H1 (cell line): ENCODE results near the gene MILR1. TPM values are rescaled to one million over a fixed set of nuclear protein-coding genes. Genes with fewer than 3 reads are reported as not detected.

Experiments
- CTCF ChIA-PET: fragments of 300-600 bp; sonication (Branson Sonifier 250); formaldehyde crosslinking; loops from one replicate; lab custom pipeline; 2021; ENCODE audit not compliant: partially characterized antibody; lab: Charles Lee
- POLR2A ChIA-PET: fragments of 300-600 bp; sonication (Branson Sonifier 250); formaldehyde crosslinking; loops from one replicate; lab custom pipeline; 2021; ENCODE audit warnings: inconsistent platforms; ENCODE audit not compliant: partially characterized antibody; lab: Charles Lee
- DNase-seq, 2 experiments: peaks; one replicate each; pipeline versions ENCODE4 v3.0.0 to v3.0.0-alpha.2; 2010 to 2022; ENCODE audit warnings: low spot score in 2 of 2, low read depth in 1 of 2, mixed read lengths in 1 of 2
- FAIRE-seq: peaks from 2 replicates; lab custom pipeline; 2011; peaks lifted over from hg19 to GRCh38; lab: Jason Lieb, UNC
- H2AFZ ChIP-seq: 2 replicates; pipeline ENCODE4 v1.8.1; 2012; ENCODE audit warnings: low read length, inconsistent platforms
- H2AK5ac ChIP-seq: 2 replicates; pipeline ENCODE4 v1.6.1; 2013; ENCODE audit warnings: low read depth, low read length
- H2BK120ac ChIP-seq: replicated peaks from 2 replicates; pipeline ENCODE3; 2013; ENCODE audit warnings: low read depth, low read length, inconsistent platforms
- H2BK12ac ChIP-seq: 2 replicates; pipeline ENCODE4 v1.6.1; 2013; ENCODE audit warnings: low read depth, low read length
- H2BK15ac ChIP-seq: 2 replicates; pipeline ENCODE4 v1.6.1; 2013; ENCODE audit warnings: low read length
- H2BK20ac ChIP-seq: 2 replicates; pipeline ENCODE4 v1.6.1; 2013; ENCODE audit warnings: low read length
- H2BK5ac ChIP-seq: 2 replicates; pipeline ENCODE4 v1.6.1; 2013; ENCODE audit warnings: low read depth, low read length
- H3K14ac ChIP-seq: 2 replicates; pipeline ENCODE4 v1.6.1; 2013; ENCODE audit warnings: inconsistent platforms; ENCODE audit not compliant: insufficient read length
- H3K18ac ChIP-seq: 2 replicates; pipeline ENCODE4 v1.6.1; 2013; ENCODE audit warnings: low read length; ENCODE audit errors: extremely low read depth
- H3K23ac ChIP-seq: 2 replicates; pipeline ENCODE4 v1.6.1; 2013; ENCODE audit warnings: inconsistent platforms; ENCODE audit not compliant: insufficient read length
- H3K23me2 ChIP-seq: 2 replicates; pipeline ENCODE4 v1.6.1; 2013; ENCODE audit warnings: low read depth, low read length
- H3K27ac ChIP-seq: 2 replicates; pipeline ENCODE4 v1.6.1; 2011; ENCODE audit warnings: low read depth, low read length, inconsistent platforms
- H3K27me3 ChIP-seq, 4 experiments: replicated peaks in 1 of 4; 1 replicate in 1 of 4; 2 replicates in 3 of 4; pipeline versions ENCODE4 v1.6.1 to v1.8.1; 2011 to 2013; ENCODE audit warnings: low read length in 3 of 4, mild to moderate bottlenecking in 3 of 4, inconsistent platforms in 2 of 4, mixed read lengths in 2 of 4, moderate library complexity in 1 of 4; ENCODE audit not compliant: control insufficient read depth in 3 of 4, insufficient read depth in 3 of 4; ENCODE audit errors: extremely low read depth in 1 of 4
- H3K36me3 ChIP-seq, 4 experiments: 2 replicates each; pipeline versions ENCODE4 v1.6.1 to v1.8.1; 2011 to 2013; ENCODE audit warnings: mild to moderate bottlenecking in 4 of 4, low read length in 3 of 4, moderate library complexity in 2 of 4, control low read depth in 1 of 4, inconsistent platforms in 1 of 4; ENCODE audit not compliant: insufficient read depth in 4 of 4, control insufficient read depth in 2 of 4
- H3K4ac ChIP-seq: replicated peaks from 2 replicates; pipeline ENCODE3; 2013; ENCODE audit warnings: low read length, low read depth, mixed read lengths, inconsistent platforms; ENCODE audit not compliant: insufficient read length
- H3K4me1 ChIP-seq, 4 experiments: replicated peaks in 1 of 4; 1 replicate in 1 of 4; 2 replicates in 3 of 4; pipeline versions ENCODE4 v1.6.1 to v1.8.1; 2011 to 2013; ENCODE audit warnings: low read length in 3 of 4, inconsistent platforms in 2 of 4, mixed read lengths in 1 of 4; ENCODE audit not compliant: insufficient read depth in 4 of 4, control insufficient read depth in 3 of 4
- H3K4me2 ChIP-seq, 2 experiments: 2 replicates each; pipeline versions ENCODE4 v1.6.1 to v1.8.1; 2011 to 2013; ENCODE audit warnings: low read depth in 2 of 2, low read length in 2 of 2, control low read depth in 1 of 2, inconsistent platforms in 1 of 2, mild to moderate bottlenecking in 1 of 2; ENCODE audit not compliant: insufficient read depth in 1 of 2
- H3K4me3 ChIP-seq, 4 experiments: fragments of 200-600, 300-600 bp in 1 of 4; sonication (generic), shearing (Covaris generic), sonication (Bioruptor Twin) in 1 of 4; 2 replicates each; pipeline versions ENCODE4 v1.5.1 to v1.8.1; 2011 to 2016; ENCODE audit warnings: low read length in 4 of 4, low read depth in 3 of 4, control low read depth in 2 of 4, inconsistent platforms in 2 of 4, mild to moderate bottlenecking in 2 of 4, mixed read lengths in 1 of 4, moderate library complexity in 1 of 4; ENCODE audit not compliant: insufficient read depth in 2 of 4; ENCODE audit errors: extremely low read depth in 1 of 4
- H3K56ac ChIP-seq: replicated peaks from 2 replicates; pipeline ENCODE3; 2013; ENCODE audit warnings: low read depth, mild to moderate bottlenecking, mixed read lengths, low read length, inconsistent platforms; ENCODE audit not compliant: insufficient read length
- H3K79me1 ChIP-seq: 2 replicates; pipeline ENCODE4 v1.6.1; 2013; ENCODE audit warnings: low read depth, low read length, control low read depth
- H3K79me2 ChIP-seq, 2 experiments: 2 replicates each; pipeline versions ENCODE4 v1.6.1 to v1.8.1; 2012 to 2013; ENCODE audit warnings: low read length in 2 of 2, mild to moderate bottlenecking in 2 of 2, inconsistent platforms in 1 of 2; ENCODE audit not compliant: insufficient read depth in 2 of 2, control insufficient read depth in 1 of 2
- H3K9ac ChIP-seq, 4 experiments: replicated peaks in 1 of 4; 1 replicate in 1 of 4; 2 replicates in 3 of 4; pipeline versions ENCODE4 v1.6.1 to v1.8.1; 2011 to 2013; ENCODE audit warnings: low read depth in 3 of 4, low read length in 3 of 4, control low read depth in 2 of 4, mild to moderate bottlenecking in 2 of 4, moderate library complexity in 2 of 4, inconsistent platforms in 1 of 4; ENCODE audit errors: extremely low read depth in 1 of 4
- H3K9me3 ChIP-seq, 2 experiments: 2 replicates each; pipeline versions ENCODE4 v1.6.1 to v1.8.1; 2012 to 2013; ENCODE audit warnings: mild to moderate bottlenecking in 2 of 2, moderate library complexity in 2 of 2, control low read depth in 1 of 2, inconsistent platforms in 1 of 2, low read depth in 1 of 2, low read length in 1 of 2, mixed read lengths in 1 of 2; ENCODE audit not compliant: insufficient read depth in 2 of 2
- H4K20me1 ChIP-seq, 2 experiments: replicated peaks in 1 of 2; 2 replicates each; pipeline versions ENCODE3 to v1.8.1; 2011 to 2013; ENCODE audit warnings: inconsistent platforms in 2 of 2, low read length in 2 of 2, mild to moderate bottlenecking in 1 of 2; ENCODE audit not compliant: insufficient read depth in 2 of 2, control insufficient read depth in 1 of 2
- H4K5ac ChIP-seq: 2 replicates; pipeline ENCODE4 v1.6.1; 2013; ENCODE audit warnings: low read length, low read depth, mixed read lengths, inconsistent platforms; ENCODE audit not compliant: insufficient read length
- H4K8ac ChIP-seq: 2 replicates; pipeline ENCODE4 v1.8.0; 2013; ENCODE audit warnings: mild to moderate bottlenecking, moderate library complexity, low read length, inconsistent platforms; ENCODE audit not compliant: insufficient read depth; ENCODE audit errors: extremely low read depth
- H4K91ac ChIP-seq: replicated peaks from 2 replicates; pipeline ENCODE3; 2013; ENCODE audit warnings: low read length, mixed read lengths, inconsistent platforms; ENCODE audit not compliant: insufficient read length
- BRCA1 ChIP-seq: IDR thresholded peaks from 2 replicates; pipeline ENCODE4 v1.6.1; 2012; ENCODE audit warnings: low read depth, low read length, improper control_type of control experiment
- CEBPB ChIP-seq: IDR thresholded peaks from 2 replicates; pipeline ENCODE4 v1.6.1; 2012; ENCODE audit warnings: low read depth, low read length
- EZH2 ChIP-seq: fragments of 200-600 bp; sonication (generic); IDR thresholded peaks from 2 replicates; pipeline ENCODE4 v1.7.1; 2012; ENCODE audit warnings: low read depth, mild to moderate bottlenecking, moderate library complexity, low read length, inconsistent platforms; ENCODE audit not compliant: severe bottlenecking
- KDM1A ChIP-seq: fragments of 200-600, 300-600 bp; sonication (generic); IDR thresholded peaks from 2 replicates; pipeline ENCODE4 v1.7.1; 2016; ENCODE audit warnings: mild to moderate bottlenecking, low read length, borderline replicate concordance
- POLR2A ChIP-seq, 2 experiments: IDR thresholded peaks; 1 replicate in 1 of 2; 2 replicates in 1 of 2; pipeline ENCODE4 v1.6.1; 2011; ENCODE audit warnings: low read depth in 2 of 2, low read length in 2 of 2, mild to moderate bottlenecking in 2 of 2; ENCODE audit errors: control extremely low read depth in 1 of 2
- SIX5 ChIP-seq: IDR thresholded peaks from 2 replicates; pipeline ENCODE4 v1.6.1; 2011; ENCODE audit warnings: mild to moderate bottlenecking, low read depth, low read length
- SRF ChIP-seq: IDR thresholded peaks from 2 replicates; pipeline ENCODE4 v1.6.1; 2011; ENCODE audit warnings: mild to moderate bottlenecking, low read depth, low read length, moderate library complexity
- TAF7 ChIP-seq: optimal IDR thresholded peaks from 2 replicates; pipeline ENCODE3; 2011; ENCODE audit warnings: low read depth, mild to moderate bottlenecking, inconsistent platforms, low read length, moderate library complexity, borderline replicate concordance
- WGBS, 2 experiments: shearing (Covaris generic) in 1 of 2; methylation state at CpG; one replicate each; pipeline versions ENCODE4 v1.1.6 to v1.1.7; 2013 to 2015; ENCODE audit warnings: low lambda C conversion rate in 2 of 2, mixed read lengths in 2 of 2, inconsistent platforms in 1 of 2, low coverage in 1 of 2, missing lambda C conversion rate in 1 of 2; ENCODE audit not compliant: insufficient replicate concordance in 2 of 2, insufficient coverage in 1 of 2, insufficient read length in 1 of 2; ENCODE audit errors: extremely low coverage in 1 of 2, missing lambda C conversion rate in 1 of 2; 5-methylcytosine and 5-hydroxymethylcytosine counted together
- polyA plus RNA-seq, 7 experiments: library from polyadenylated mRNA; depleted of rRNA in 3 of 7; stranded (reverse) in 5 of 7; unstranded in 2 of 7; fragments of >200 nt in 5 of 7; fragments of 200-250 nt in 2 of 7; gene quantifications; 1 replicate in 5 of 7; 2 replicates in 1 of 7; 4 replicates in 1 of 7; pipeline versions ENCODE4 v1.2.1 to v1.2.3, GENCODE V29; 2011 to 2013; ENCODE audit warnings: missing spikeins in 2 of 7, mixed read lengths in 2 of 7
- total RNA-seq: library from RNA; stranded (reverse); fragmentation: NEBNext Ultra II Directional; extraction: Animal tissue kit (Norgen Biotek cat#: 25700); gene quantifications from 2 replicates; pipeline ENCODE4 v1.2.1, GENCODE V29; 2021

The MILR1 gene
- total and polyA plus RNA-seq, 2 of the 8 experiments (the other 6 are each of a cell fraction or from before 2014, with no cell fraction given) = not detected

DNA sequence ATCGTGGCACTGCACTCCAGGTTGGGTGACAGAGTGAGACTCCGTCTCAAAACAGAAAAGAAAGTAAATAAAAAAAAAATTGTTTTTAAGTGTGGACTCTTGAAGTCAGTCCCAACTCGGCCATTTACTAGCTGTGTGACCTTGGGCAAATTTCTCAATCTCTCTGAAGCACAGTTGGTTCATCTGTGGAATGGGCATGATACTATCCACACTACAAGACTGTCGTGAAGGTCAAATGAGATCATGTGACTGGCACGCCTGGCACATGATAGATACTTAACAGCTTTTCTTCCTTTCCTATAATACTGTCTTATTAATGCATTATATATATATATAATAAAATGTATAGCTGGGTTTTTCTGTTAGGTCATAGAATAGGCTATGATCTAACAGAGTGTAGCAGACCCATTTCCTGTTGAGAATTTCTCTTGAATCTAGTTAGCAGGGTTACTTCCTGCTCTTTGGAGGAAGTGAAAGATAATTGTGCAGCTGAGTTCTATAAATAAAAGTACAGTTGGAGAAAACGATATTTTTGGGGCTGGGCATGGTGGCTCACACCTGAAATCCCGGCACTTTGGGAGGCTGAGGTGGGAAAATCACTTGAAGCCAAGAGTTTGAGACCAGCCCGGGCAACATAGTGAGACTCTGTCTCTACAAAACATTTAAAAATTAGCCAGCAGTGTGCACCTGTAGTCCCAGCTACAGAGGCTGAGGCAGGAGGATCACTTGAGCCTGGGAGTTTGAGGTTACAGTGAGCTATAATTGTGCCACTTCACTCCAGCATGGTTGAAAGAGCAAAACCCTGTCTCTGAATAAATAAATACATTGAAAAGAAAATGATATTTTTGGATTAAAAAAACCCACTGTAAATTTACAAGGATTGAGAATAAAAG, 7.3 kb downstream of the MILR1 start:
- Histone ChIP-seq H3K18ac (no peak overlapping the region), H3K4ac (no peak overlapping the region), H3K79me2 (no peaks in the 10 kb centered on the region), H2AFZ (no peak overlapping the region), H2AK5ac (no peak overlapping the region), H3K79me1 (no peaks in the 10 kb centered on the region), H3K4me2 (no peak overlapping the region), H3K14ac (no peak overlapping the region), H3K27ac (no peak overlapping the region), H3K36me3 (no peaks in the 10 kb centered on the region), H2BK120ac (no peak overlapping the region), H2BK5ac (no peak overlapping the region), H4K91ac (no peak overlapping the region)
- DNase-seq = no peak
- POLR2A ChIA-PET = interaction anchor here (0.7 to 2.1 kb wide), 2 partner anchors 49 to 81 kb away, joined by 3 to 9 read pairs; partner anchors contain the start of gene DDX5
- TF ChIP-seq POLR2A (IDR thresholded peaks at IDR 0.05; ENCODE audit: control extremely low read depth in 1 of 2, low read depth in 2 of 2, low read length in 2 of 2) (no peak), CEBPB (no peak), KDM1A (no peak), EZH2 (no peak), TAF7 (no peak), SRF (no peak), SIX5 (no peak), BRCA1 (no peak)
- TF ChIP-seq, all 59 proteins: peak for 0
- H3K4me3 ChIP-seq = no peak overlapping the region
- H3K23me2 ChIP-seq = no peaks in the 10 kb centered on the region
- H4K5ac ChIP-seq = no peak overlapping the region
- no peak overlapping the region for H2BK15ac ChIP-seq
- CTCF ChIA-PET = interaction anchor here (0.6 to 3.7 kb wide), 3 partner anchors 9 to 85 kb away, joined by 3 to 22 read pairs (median 3); no protein-coding TSS in a partner anchor
- no peak overlapping the region for H4K8ac ChIP-seq
- 82% methylated on average over 8 of the region's 8 CpGs; no CpG with 5 or more reads in 1 of the 2 experiments for WGBS, 2 experiments
- H3K4me1 ChIP-seq = no peaks in the 10 kb centered on the region
- no peak overlapping the region for H2BK12ac ChIP-seq
- no peaks in the 10 kb centered on the region for H4K20me1 ChIP-seq
- no peaks in the 10 kb centered on the region for H3K27me3 ChIP-seq
- no peak overlapping the region for H2BK20ac ChIP-seq
- H3K9me3 ChIP-seq = no peaks in the 10 kb centered on the region
- FAIRE-seq = no peak
- H3K23ac ChIP-seq = no peak overlapping the region
- no peak overlapping the region for H3K56ac ChIP-seq
- H3K9ac ChIP-seq = no peak overlapping the region
